Epidermal melanocyte (primary cell): ENCODE data around the gene PLAAT2.
"Not testable (repeated sequence)": the region's sequence is repeated elsewhere in the genome, so short reads cannot be mapped to it uniquely, and the experiment has no call there.

Source experiments
- DNase-seq: peaks from one replicate; pipeline ENCODE4 v3.0.0; 2011; ENCODE audit warnings: low spot score; ENCODE audit not compliant: insufficient read length

Gene PLAAT2

DNA sequence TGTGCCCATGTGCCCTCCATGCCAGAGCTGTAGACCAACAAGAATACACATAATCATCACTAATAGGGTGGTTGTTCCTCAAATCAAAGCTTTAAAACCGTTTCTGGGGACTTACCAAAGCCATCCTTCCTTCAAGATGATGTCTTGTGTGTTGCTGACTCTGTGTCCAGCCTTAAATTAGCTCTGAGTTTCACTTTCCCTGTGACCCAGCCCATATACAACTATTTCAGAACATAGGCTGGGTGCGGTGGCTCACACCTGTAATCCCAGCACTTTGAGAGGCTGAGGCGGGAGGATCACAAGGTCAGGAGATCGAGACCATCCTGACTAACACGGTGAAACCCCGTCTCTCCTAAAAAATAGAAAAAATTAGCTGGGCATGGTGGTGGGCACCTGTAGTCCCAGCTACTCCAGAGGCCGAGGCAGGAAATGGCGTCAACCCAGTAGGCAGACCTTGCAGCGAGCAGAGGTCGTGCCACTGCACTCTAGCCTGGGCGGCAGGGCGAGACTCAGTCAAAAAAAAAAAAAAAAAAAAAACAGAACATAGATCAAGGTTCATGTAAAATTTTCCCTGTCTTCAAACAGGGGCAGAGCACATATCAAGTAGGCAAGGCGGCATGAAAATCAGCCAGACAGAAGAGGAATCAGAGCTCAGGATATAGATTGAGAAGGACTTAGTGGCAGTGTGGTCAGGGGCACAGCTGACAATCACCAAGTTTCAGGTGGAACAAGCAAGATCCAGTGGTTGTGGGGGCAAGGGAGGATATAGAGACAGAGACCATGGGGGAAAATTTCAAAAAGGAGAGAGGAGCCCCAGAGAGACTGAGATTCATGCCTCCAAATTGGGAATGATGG is at the start of gene PLAAT2:
Gene PLAAT2, minus strand, starts transcription at position 179 of the 855 bp plus-strand sequence. Its CDS starts 55 bp downstream, at position 124.
- DNase-seq, result no peak

DNA sequence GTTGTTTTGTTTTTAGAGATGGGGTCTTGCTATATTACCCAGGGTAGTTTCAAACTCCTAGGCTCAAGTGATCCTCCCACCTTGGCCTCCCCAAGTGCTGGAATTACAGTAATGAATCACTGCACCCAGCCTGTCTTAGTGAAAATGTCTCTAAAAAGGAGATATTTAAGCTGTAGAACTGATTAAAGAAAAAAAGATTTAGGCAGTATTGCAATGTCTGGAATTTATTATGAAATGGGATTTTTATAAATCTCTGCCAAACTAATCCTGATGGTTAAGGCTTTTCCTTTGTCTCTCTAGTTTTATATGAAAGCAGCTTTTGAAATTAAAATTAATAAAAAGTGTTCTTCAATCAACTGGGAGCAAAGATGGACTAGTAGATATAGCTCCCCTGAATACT is 49.0 kb upstream of the PLAAT2 start:
- DNase-seq, result no peak

DNA sequence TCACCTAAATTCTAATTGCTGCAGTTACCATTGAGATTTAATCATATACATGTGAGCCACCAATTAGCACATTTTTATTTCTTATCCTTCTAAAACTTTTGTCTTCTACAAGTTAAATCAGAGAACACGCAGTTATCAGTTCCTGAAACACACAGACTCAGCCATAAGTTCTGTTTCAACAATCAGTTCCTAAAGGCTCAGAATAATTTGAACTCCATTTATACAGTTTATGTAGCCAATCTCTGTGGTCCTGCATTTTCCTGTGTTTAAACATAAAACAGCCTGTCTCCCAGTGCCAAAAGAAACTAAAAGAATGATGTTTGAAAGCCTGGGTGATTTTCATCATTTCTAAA is 48.2 kb upstream of the PLAAT2 start:
- DNase-seq, result no peak

DNA sequence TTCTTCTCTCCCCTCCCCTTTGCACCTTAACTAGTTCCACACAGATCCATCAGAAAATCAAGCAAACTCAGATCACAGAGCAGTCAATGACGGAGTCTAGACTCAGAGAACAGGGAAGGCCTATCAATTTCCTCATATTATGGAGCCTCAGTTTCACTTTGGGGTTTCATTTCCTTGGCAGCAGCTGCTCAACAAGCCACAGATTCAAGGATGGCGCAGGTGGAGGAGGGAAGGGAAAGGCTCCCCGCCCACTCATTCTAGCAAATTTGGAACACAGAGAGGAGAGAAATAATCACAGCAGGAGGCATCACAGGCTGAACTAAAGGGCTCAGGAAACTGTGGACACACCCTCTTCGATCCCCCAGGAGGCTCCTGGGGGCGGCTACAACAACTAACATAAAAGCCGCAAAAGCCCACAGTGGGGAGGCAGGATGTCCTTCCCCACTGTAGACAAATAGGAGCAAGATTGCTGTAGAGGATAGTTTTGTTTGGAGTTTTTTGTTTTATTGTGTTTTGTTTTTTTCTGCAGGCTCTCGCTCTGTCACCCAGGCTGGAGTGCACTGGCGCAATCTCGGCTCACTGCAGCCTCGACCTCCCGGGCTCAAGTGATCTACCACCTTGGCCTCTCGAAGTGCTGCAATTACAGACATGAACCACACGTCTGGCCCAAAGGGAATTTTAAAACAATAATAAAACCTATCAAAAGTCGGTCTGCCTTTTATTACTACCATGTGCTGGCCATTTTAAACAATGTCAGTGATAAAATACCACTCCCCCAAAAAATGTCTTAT is 47.6 kb upstream of the PLAAT2 start:
- no peak for DNase-seq

DNA sequence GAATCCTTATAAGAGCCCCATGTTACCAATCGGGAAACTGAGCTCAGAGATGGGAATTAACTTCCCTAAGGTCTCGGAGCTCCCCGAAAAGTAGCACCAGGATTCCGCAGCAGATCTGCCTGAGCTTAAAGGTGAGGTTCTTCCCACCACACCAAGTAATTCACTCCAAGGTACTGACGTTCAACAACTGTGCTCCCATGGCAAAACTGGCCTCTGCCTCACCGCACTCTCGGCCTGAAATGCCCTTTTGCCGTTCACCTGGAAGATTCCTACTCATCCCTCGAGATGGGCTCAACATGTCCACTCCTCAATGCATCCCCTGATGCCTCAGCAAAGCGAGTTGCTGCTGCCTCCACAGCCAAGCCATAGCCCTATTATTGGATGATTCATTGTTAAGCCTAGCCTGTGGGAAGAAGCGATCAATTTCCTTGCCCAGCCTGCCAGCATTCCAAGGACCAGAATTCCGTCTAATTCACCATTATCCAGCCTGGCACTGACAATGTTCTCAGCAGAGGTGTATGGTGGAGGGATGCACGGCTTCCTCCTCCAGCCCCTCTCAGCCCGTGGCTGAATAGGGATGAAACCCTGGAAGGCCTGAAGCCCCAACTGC is 46.9 kb upstream of the PLAAT2 start:
- no peak for DNase-seq

DNA sequence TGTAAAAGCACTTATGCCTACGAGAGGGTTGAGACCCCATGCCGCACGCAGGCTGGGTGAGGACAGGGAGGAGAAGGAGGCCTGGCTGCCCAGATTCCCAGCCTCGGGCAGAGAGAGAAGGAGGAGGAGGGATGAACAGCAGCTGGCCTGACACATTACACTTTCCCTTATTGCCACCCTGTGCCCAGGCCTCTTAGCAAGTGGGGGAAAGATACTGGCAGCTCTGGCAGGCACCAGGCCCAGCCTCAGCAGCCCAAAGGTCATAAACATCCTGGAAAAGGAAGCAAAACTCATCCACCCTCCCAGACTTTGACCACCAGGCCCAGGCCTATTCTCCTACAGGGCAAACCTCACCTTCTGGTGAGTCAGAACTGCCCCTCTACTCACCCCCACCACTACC is 46.4 kb upstream of the PLAAT2 start:
- DNase-seq, result no peak

DNA sequence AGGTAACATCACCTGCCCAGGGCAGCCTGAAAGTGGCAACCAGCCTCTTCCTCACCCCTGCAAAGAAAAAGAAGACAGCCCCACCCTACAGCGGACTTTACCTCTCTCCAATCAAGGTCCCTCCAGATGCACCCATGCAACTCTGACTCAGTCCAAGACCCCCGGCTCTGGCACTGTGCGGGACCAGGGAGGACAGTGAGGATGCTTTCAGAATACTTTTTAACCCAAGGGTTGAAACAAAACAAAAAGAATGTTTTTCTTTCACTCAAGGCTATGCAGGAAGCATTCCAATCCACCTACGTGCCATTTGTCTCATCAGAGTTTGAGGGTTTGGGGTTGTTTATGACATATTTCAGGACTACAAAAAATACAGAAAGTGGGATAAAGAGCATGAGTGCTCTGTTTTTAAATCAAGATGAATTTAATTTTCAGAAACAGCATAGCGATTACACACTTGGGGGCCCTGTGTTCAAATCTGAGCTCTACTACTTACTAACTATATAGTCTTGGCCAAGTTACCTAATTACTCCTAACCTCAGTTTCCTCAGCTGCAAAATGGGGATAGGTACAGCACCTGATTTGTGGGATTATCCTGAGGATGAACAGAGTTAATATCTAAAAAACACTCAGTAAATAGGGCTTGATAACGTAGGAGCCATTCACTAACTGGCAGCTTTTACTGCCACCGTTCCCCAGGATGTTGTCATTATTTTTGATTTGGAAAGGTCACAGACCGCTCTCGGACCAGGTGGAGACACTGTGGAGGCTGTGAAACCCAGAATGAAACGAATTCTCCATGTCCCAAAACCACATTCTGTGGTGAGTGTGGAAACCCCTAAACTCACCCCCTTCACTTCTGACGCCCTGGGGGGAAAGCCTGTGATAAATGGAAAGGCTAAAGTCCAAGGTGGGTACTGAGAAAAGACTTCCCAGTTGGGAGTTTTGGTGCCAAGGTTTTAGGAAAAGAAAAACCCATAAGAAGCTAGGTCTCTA is 45.5 kb upstream of the PLAAT2 start:
- no peak for DNase-seq

DNA sequence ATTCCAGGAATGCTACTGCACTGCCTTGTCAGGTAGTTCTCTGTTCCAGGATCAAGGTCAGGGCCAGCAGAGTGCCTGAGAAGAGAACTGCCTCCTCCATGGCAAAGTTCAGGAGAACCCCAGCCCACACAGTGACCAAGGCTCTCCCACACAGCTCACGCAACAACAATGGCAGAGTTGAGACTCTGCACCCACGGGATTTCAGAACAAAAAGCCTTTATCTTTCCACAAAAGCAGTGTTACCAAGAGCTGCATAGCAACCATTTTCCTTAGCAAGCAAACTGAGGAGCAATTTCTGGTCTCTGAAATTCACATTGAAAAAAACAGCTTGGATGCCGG is 40.0 kb upstream of the PLAAT2 start:
- DNase-seq, result peak; percentile 33

DNA sequence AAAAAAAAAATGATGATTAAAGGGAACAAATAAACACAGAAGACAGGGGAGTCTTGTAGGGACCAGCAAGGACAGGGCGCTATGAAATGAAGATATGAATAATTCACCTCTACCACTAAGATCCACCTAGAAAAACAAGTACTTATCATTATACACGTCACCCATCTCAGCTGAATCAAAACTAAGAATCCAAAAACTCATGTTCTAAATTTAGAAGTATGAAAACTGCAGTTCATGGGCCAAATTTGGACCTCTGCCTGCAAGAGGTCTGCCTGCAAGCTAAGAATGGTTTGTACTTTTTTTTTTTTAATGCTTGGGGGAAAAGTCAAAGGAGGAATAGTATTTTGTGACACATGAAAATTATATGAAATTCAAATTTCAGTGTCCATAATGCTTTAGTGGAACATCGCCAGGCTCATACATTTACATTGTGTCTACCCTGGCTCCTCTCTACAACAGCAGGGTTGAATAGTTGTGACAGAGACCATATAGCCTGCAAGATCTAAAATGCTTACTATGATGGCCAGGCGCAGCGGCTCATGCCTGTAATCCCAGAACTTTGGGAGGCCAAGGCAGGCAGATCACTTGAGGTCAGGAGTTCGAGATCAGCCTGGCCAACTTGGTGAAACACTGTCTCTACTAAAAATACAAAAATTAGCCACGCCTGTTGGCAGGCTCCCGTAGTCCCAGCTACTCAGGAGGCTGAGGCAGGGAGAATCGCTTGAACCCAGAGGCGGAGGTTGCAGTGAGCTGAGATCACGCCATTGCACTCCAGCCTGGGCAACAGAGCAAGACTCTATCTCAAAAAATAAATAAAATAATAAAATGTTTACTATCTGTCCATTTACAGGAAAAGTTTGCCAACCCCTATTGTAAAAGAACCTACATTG is 39.4 kb upstream of the PLAAT2 start:
- DNase-seq, result not testable (repeated sequence)

DNA sequence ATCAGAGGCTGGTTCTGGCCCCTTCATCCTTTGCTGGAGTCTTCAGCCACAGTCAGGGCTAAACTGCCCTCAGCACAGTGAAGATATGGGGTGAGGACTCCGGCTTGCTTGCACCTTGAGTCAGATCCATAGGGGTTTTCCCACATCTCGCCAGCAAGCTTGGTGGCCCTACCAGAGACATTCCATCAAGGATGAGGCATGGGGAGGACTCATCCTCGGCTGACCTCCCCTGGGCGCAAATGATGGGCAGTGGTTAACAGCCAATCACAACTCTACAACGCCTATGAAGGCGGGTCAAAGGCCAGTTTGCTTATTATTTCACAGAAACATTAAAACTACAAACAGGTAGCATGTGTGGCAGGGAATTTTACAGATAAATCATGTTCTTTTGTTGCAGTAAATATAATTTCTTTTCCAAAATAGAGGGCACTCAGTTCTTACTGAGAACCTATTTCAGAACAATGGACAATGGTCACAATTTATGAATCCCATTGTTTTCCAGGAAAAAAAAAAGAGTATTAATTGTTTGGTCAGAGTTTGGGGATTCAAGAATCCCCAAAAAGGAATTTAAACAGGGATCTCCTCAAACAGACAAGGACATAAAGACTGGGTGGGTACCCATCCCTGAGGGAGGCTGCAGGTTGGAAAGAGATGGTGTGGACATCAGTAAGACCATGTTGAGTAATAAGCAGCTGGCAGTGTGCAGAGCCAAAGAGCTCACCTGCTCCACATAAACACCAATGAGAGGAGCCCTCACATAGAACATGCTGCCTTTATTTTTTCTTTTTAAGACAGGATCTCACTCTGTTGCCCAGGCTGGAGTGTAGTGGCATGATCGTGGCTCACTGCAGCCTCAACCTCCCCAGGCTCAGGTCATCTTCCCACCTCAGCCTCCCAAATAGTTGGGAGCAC is 36.3 kb upstream of the PLAAT2 start:
- peak; percentile 37 for DNase-seq

DNA sequence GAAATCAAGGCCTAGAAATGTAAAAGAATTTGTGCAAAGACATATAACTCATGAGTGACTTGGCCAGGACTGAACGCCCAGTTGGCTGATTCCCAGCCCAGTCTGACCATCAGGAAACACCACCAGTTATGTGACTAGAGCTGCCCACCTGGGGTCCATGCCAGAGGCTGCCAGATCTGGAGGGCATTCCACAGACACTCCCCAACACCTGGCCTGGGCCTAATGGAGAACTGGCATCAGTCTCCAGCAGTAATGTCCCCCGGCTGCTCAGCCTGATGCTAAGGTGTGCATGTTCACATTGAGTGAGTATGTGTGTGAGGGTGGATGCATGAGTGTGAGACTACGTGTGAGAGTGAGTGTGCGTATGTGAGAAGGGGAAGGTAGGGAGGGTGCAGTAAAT is 35.4 kb upstream of the PLAAT2 start:
- no peak for DNase-seq

DNA sequence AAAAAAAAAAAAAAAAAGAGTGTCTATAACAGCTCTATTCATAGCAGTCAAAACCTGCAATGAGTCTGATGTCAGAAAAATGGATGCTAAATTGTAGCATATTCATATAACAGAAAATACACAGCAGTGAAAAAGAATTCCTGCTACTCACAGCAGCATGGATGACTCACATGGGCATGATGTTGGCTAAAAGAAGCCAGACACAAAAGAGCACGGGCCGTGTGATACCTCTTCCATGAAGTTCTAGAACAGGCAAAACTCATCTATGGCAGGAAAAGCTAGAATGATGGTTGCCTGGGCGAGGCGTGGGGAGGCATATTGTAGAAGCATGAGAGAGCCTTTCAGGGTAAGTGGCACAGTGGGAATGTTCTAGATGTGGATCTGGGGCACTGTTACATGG is 32.1 kb upstream of the PLAAT2 start:
- no peak for DNase-seq

DNA sequence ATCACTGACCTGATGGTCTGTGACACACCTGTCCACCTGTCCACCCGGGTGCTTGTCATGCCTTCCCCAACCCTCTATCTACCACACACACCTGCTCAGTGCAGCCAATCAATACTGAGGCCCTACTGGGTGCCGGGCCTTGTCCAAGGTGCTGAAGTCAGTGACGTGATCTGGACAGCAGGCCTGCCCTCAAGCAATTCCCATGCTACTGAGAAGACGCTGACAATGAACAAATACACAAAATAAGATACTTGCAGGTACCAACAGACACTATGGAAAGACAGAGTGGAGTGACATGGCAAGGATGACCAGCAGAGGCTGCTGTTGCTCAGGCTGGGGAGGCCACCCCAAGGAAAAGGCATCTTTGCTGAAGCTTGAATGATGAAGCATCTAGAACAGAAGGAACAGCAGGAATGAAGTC is 29.8 kb upstream of the PLAAT2 start:
- DNase-seq, result no peak

DNA sequence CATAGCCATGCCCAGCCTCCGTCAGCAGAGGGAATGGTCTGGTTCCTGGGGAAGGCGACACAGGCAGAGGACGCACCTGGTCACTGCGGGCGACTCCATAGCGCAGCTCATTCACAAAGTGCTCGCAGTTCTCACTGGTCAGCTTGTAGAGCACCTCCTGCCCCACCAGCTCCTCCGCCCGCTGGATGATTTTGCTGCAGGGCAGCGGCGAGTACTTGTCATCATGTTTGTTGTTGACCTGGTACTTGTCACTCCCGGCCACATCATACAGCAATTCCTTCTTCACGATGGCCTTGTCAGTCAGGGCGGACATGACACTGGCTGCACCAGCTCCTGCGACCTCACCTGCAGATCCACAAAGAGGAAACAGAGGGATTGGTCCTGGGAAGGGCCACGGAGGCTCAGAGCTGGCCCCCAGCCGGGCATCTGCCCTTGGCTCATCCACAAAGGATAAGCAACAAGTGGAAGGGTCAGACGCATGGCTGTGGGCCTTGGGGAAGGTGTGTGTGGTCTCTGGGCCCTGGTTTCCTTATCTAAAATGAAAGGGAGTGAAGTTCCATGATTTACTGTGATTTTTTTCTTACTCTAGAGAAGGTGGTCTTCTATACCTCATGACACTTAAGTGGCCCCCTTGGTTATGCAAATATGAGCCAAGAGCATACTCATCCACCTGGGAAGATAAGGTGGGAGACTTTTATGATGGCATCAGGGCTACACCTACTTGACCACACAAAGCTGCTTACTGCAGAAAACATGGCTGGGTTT is 27.0 kb upstream of the PLAAT2 start:
- DNase-seq, result no peak

DNA sequence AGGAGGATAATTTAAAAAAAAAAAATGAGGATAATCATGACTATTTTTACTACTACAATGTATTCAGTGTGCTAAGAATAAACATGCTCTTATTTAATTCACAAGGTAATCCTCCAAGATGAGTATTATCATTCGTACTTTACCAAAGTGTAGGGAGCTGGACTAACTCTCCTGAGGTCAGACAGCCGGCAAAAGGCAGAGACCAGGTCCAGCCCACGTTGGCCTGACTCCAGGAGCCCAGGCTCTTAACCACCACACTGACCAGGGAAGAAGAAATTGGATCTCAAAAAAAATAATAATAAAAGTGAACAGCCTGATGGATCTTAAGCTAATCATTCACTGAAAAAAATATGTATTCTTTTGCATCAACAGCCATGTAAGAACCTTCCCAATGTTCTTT is 25.8 kb upstream of the PLAAT2 start:
- no peak for DNase-seq

DNA sequence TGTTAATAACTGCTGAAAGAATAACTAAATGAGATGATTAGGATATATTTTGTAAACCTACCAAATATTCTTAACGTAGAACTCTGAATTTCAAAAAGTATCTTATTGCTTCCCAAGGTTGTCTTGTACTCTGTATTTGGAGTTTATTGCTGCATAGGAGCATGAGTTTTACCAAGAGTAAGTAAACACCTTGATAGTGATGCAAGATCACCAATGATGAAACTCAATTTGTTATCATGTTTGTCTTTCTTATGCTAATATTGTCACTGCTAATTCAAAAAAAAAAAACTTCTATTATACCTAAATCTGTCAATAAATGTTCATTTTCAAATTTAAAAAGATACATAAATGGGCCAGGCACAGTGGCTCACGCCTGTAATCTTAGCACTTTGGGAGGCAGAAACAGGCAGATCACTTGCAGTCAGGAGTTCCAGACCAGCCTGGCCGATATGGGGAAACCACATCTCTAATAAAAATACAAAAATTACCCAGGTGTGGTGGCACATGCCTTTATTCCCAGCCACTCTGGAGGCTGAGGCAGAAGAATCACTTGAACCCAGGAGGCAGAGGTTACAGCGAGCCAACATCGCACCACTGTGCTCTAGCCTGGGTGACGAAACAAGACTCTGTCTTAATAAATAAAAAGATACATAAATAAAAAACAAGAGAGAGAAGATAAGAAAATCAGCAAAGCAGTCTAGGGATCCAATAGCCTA is 23.4 kb upstream of the PLAAT2 start:
- DNase-seq, result no peak

DNA sequence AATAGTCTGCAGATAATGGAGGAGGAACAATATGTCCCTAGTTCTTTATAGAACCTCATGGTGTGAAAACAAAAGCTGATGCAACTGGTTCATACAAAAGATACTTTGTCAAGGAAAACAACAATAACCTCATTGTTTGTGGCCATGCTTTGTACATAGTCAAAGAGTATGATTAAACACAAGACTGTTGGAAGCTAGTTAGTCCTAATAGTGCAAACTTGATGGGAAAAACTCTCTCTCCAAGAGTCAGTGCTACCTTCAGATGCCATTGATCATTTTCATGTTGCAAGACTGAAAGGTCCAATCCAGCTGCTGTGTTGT is 20.1 kb upstream of the PLAAT2 start:
- DNase-seq, result no peak

DNA sequence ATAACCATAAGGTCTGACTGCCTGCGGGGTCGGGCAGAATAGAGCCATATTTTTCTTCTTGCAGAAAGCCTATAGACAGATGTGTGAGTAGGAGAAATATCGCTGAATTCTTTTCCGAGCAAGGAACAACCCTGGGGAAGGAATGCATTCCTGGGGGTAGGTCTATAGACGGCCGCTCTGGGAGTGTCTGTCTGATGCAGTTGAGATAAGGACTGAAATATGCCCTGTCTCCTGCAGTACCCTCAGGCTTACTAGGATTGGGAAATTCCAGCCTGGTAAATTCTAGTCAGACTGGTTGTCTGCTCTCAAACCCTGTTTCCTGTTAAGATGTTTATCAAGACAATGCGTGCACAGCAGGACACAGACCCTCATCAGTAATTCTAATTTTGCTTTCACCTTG is 18.0 kb upstream of the PLAAT2 start:
- not testable (repeated sequence) for DNase-seq
